GM12878 (cell line): ENCODE results near the gene HINFP. TPM values are rescaled to one million over a fixed set of nuclear protein-coding genes. Genes with fewer than 3 reads are reported as not detected.

Experiments used
- ASH2L ChIP-seq: fragments of 300-600, 200-600 bp; sonication (generic); IDR thresholded peaks from 2 replicates; pipeline ENCODE4 v1.6.1; 2017; ENCODE audit warnings: low read depth, mild to moderate bottlenecking, borderline replicate concordance
- ATF2 ChIP-seq: IDR thresholded peaks from 2 replicates; pipeline ENCODE4 v1.6.1; 2012; ENCODE audit warnings: low read length, inconsistent platforms
- BACH1 ChIP-seq: fragments of 450-650 bp; IDR thresholded peaks from 2 replicates; pipeline ENCODE4 v1.6.1; 2017; ENCODE audit warnings: mild to moderate bottlenecking, borderline replicate concordance
- BCL3 ChIP-seq: IDR thresholded peaks from 2 replicates; pipeline ENCODE4 v1.6.1; 2011; ENCODE audit warnings: borderline replicate concordance, low read depth, mild to moderate bottlenecking, moderate library complexity, low read length; ENCODE audit not compliant: insufficient read depth, poor library complexity, severe bottlenecking
- CBX5 ChIP-seq: sonication (generic); IDR thresholded peaks from 2 replicates; pipeline ENCODE4 v1.6.1; 2016; ENCODE audit warnings: low read depth, moderate library complexity, mild to moderate bottlenecking, inconsistent platforms
- CEBPB ChIP-seq, 2 experiments: fragments of 150-350 bp in 1 of 2; IDR thresholded peaks; 2 replicates each; pipeline ENCODE4 v1.6.1; 2012 to 2014; ENCODE audit warnings: low read depth in 2 of 2, low read length in 2 of 2, borderline replicate concordance in 1 of 2, inconsistent platforms in 1 of 2
- CREB1 ChIP-seq: IDR thresholded peaks from 2 replicates; pipeline ENCODE4 v1.6.1; 2012; ENCODE audit warnings: low read depth, mild to moderate bottlenecking, inconsistent platforms
- CREM ChIP-seq: IDR thresholded peaks from 2 replicates; pipeline ENCODE4 v1.6.1; 2014; ENCODE audit warnings: antibody characterized with exemption, low read depth
- ELK1 ChIP-seq: IDR thresholded peaks from 2 replicates; pipeline ENCODE4 v1.6.1; 2012; ENCODE audit warnings: low read depth, low read length, improper control_type of control experiment
- EP300 ChIP-seq, 2 experiments: fragments of 150-350 bp in 1 of 2; IDR thresholded peaks; 2 replicates each; pipeline ENCODE4 v1.6.1; 2011 to 2012; ENCODE audit warnings: low read depth in 2 of 2, low read length in 2 of 2, borderline replicate concordance in 1 of 2, improper control_type of control experiment in 1 of 2, inconsistent platforms in 1 of 2; ENCODE audit not compliant: control insufficient read depth in 1 of 2
- FOXK2 ChIP-seq: fragments of 450-650 bp; IDR thresholded peaks from 2 replicates; pipeline ENCODE4 v1.6.1; 2017; ENCODE audit warnings: mild to moderate bottlenecking, moderate library complexity
- IKZF1 ChIP-seq: fragments of 450-650 bp; conservative IDR thresholded peaks from 2 replicates; pipeline ENCODE4 v1.6.1; 2017; ENCODE audit warnings: antibody characterized with exemption, mild to moderate bottlenecking
- JUND ChIP-seq: IDR thresholded peaks from 2 replicates; pipeline ENCODE4 v1.6.1; 2012; ENCODE audit warnings: low read depth, mild to moderate bottlenecking, low read length, improper control_type of control experiment, moderate library complexity
- KDM1A ChIP-seq: fragments of 200-600 bp; sonication (generic); IDR thresholded peaks from 2 replicates; pipeline ENCODE4 v1.6.1; 2016; ENCODE audit warnings: borderline replicate concordance
- LARP7 ChIP-seq: fragments of 450-650 bp; IDR thresholded peaks from 2 replicates; pipeline ENCODE4 v1.6.1; 2017; ENCODE audit warnings: mild to moderate bottlenecking
- MEF2B ChIP-seq: fragments of 450-650 bp; IDR thresholded peaks from 2 replicates; pipeline ENCODE4 v1.6.1; 2018; ENCODE audit warnings: mild to moderate bottlenecking, moderate library complexity; ENCODE audit not compliant: partially characterized antibody, poor library complexity, severe bottlenecking
- POU2F2 ChIP-seq: IDR thresholded peaks from 3 replicates; pipeline ENCODE4 v1.6.1; 2011; ENCODE audit warnings: low read depth, mild to moderate bottlenecking, low read length, borderline replicate concordance
- RAD51 ChIP-seq: fragments of 450-650 bp; IDR thresholded peaks from 2 replicates; pipeline ENCODE4 v1.6.1; 2016; ENCODE audit warnings: moderate library complexity, mild to moderate bottlenecking, inconsistent platforms
- RB1 ChIP-seq: fragments of 450-650 bp; formaldehyde crosslinking; IDR thresholded peaks from 2 replicates; pipeline ENCODE4 v1.6.1; 2017; ENCODE audit warnings: mild to moderate bottlenecking, borderline replicate concordance
- SIX5 ChIP-seq: IDR thresholded peaks from 2 replicates; pipeline ENCODE4 v1.6.1; 2011; ENCODE audit warnings: mild to moderate bottlenecking, low read depth, low read length, moderate library complexity; ENCODE audit not compliant: severe bottlenecking
- TCF12 ChIP-seq: IDR thresholded peaks from 2 replicates; pipeline ENCODE4 v1.6.1; 2011; ENCODE audit warnings: low read depth, mild to moderate bottlenecking, low read length
- YY1 ChIP-seq: IDR thresholded peaks from 2 replicates; pipeline ENCODE4 v1.6.1; 2011; ENCODE audit warnings: low read depth, mild to moderate bottlenecking, low read length
- polyA plus RNA-seq, 11 experiments: library from polyadenylated mRNA; depleted of rRNA in 4 of 11; unstranded in 6 of 11; stranded (reverse) in 5 of 11; fragments of >200 nt; fragmentation: Nextera tagmentation in 4 of 11; fragmentation: Illumina TruSeq in 1 of 11; extraction: Ambion mirVana in 4 of 11; extraction: Trizol in 1 of 11; gene quantifications; 1 replicate in 1 of 11; 2 replicates in 10 of 11; pipeline versions ENCODE4 v1.2.1 to v1.2.3, GENCODE V29; 2011 to 2016; ENCODE audit warnings: inconsistent platforms in 2 of 11, missing spikeins in 2 of 11, low read depth in 1 of 11
- total RNA-seq, 4 experiments: library from RNA; depleted of rRNA in 3 of 4; stranded (reverse); fragments of >200 nt in 3 of 4; fragmentation: Illumina TruSeq in 1 of 4; extraction: Trizol in 1 of 4; gene quantifications; 2 replicates each; pipeline versions ENCODE4 v1.2.1 to v1.2.3, GENCODE V29; 2013 to 2021
- TF ChIP-seq, protein P1 (sequence below): fragments of 450-650 bp; IDR thresholded peaks from 2 replicates; pipeline ENCODE4 v1.6.1; 2016; ENCODE audit warnings: mild to moderate bottlenecking

Gene HINFP
- total and polyA plus RNA-seq, 10 of the 15 experiments (the other 5 are each of a cell fraction or from before 2014, with no cell fraction given), result 13.1 to 26.3 (median 18.6) TPM

DNA sequence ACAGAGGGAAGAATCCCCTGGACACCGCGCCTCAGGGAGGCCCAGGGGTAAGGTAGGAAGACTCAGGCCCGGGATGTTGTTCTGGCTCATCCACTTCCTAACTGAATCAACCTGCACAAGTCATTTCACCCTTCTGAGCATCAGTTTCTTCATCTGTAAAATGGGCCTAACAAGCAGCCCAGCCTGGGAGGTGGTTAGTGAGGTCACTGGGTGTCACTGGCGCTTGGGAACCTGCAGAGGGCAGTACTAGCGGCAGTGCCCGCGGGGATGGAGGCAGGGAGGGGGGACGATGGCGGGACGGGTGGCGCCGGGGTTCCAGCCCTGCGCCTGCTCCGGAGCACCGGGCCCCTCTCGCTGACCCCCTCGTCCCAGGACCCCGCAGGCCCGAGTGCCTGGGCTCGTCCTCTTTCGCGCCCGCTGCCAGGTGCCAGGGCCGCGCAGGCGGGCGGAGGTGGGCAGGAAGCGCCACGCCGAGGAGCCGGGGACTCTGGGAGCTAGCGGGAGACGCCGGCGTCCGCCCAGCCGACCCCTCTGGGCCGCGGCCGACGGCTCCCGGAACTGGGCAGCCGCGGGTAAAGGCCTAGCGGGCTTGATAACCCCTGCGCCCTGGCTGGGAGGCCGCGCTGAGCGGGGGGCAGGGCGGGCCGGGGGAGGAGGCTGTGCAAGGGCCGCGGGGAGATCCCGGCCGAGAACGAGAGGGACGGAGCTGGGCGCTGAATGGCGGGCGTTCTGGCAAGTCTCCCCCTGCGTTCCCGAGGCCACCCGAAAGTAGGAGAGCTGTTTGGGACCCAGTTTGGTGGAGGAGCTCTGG is 47.3 kb downstream of the HINFP start, which contains the start of gene NLRX1 (continued):
- TF ChIP-seq YY1 (peak; percentile 93), POU2F2 (0 out of 3 replicates have a peak, but pooled peaks have one; percentile 35), MEF2B (peak; percentile 16), CEBPB (IDR thresholded peaks at IDR 0.05; ENCODE audit: borderline replicate concordance in 1 of 2, low read depth in 2 of 2, low read length in 2 of 2) (no peak), KDM1A (no peak), ATF2 (no peak), IKZF1 (peak; percentile 83), ASH2L (no peak), ELK1 (no peak), TCF12 (0 out of 2 replicates have a peak, but pooled peaks have one; percentile 25), LARP7 (peak; percentile 72; the same call in 1 of the 2 replicates), RB1 (peak; percentile 88; the same call in 1 of the 2 replicates), RAD51 (no peak), BCL3 (no peak), JUND (no peak), EP300 (IDR thresholded peaks at IDR 0.05; ENCODE audit: borderline replicate concordance in 1 of 2, control insufficient read depth in 1 of 2, low read depth in 2 of 2, low read length in 2 of 2) (no peak), CBX5 (no peak), SIX5 (no peak), CREM (peak; percentile 79; the same call in 1 of the 2 replicates), FOXK2 (no peak), CREB1 (peak; percentile 88), BACH1 (no peak)
- TF ChIP-seq, protein P1, sequence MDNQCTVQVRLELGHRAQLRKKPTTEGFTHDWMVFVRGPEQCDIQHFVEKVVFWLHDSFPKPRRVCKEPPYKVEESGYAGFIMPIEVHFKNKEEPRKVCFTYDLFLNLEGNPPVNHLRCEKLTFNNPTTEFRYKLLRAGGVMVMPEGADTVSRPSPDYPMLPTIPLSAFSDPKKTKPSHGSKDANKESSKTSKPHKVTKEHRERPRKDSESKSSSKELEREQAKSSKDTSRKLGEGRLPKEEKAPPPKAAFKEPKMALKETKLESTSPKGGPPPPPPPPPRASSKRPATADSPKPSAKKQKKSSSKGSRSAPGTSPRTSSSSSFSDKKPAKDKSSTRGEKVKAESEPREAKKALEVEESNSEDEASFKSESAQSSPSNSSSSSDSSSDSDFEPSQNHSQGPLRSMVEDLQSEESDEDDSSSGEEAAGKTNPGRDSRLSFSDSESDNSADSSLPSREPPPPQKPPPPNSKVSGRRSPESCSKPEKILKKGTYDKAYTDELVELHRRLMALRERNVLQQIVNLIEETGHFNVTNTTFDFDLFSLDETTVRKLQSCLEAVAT, result peak; percentile 44; the same call in 1 of the 2 replicates
